GM18526 (cell line): ENCODE results near the gene NISCH.

ENCODE experiments used
- POLR2A ChIP-seq: IDR thresholded peaks from 3 replicates; pipeline ENCODE4 v1.6.1; 2011; ENCODE audit not compliant: insufficient read length; ENCODE audit errors: extremely low read depth

NISCH gene

GRCh38 chr3:52441772-52442332 is 13.6 kb upstream of the NISCH start:
- no peak for TF ChIP-seq POLR2A

GRCh38 chr3:52442409-52443267 is 12.8 kb upstream of the NISCH start:
- no peak for TF ChIP-seq POLR2A

DNA sequence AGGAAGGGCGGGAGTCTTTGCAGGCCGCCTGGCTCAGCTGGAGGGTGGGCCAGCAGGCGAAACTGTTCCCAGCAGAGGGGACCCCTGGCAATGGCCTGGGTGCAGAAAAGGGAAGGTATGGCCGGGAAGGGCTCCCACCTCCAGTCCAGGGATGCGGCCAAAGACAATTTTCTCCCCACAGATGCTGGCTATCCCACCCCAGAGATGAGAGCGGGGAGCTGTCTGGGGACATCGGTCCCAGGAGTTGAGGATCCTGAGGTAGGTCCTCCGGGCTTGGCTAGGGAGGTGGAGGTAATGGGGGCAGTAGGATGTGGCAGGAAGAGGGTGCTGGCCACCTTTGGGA is 12.2 kb upstream of the NISCH start:
- TF ChIP-seq POLR2A = no peak

DNA sequence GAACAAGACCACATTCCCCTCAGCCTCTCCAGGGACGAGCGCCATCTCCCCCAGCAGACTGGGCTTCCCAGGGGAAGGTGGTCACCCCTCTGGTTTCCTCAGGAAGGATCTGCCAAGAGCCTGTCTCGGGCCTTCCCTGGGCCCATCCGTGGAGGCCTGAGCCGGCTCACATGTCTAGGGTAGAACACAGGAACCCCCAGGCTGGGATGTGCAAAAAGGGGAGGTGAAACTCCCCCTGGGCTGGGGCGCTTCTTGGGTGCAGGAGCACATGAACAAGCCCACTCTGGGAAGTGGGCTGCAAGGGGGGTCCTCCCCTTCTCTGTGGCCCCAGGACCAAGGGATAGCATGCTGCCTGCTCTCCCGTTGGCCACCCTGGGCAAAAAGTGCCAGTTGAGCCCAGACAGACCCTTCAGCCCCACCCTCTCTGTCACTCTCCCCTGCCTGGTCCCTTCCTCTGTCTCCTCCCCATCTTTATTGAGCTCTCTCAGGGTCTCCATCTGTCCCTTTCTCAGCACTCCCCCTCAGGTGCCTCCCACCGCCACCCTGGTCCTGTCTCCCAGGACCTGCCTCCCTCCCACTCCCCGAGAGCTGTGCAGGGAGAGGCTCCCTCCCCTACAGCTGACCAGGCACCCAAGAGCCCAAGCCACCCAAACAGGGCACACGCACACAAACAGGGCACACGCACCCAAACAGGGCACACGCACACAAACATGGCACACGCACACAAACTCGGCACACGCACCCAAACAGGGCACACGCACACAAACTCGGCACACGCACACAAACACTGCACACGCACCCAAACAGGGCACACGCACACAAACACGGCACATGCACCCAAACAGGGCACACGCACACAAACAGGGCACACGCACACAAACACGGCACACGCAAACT is 11.4 kb upstream of the NISCH start:
- TF ChIP-seq POLR2A = no peak

- no peak for TF ChIP-seq POLR2A
These were observed 10.3 kb upstream of the NISCH start, which contains the start of gene SEMA3G for GRCh38 chr3:52444860-52445793. Gene SEMA3G (minus strand): TSS chr3:52445103. CDS start chr3:52445027, 76 bp downstream.

DNA sequence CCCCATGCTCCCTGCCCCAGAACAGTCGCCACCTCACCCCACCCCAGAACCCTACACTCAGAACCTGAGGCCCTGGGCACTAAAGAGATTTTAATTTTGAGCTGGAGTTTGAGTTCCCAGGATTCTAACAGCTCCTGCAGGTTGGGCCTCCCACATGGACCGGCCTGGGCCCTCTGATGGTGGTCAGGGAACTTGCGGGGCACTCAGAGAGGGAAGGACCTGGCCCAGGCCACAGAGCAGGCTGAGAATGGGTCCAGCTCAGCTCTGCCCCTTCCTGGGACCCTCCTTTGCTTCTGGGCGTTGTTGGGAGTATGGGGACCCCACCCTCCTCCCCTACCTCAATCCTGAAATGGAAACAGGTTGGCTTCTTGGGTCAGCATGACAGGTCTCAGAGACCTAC is 9.4 kb upstream of the NISCH start:
- no peak for TF ChIP-seq POLR2A

DNA sequence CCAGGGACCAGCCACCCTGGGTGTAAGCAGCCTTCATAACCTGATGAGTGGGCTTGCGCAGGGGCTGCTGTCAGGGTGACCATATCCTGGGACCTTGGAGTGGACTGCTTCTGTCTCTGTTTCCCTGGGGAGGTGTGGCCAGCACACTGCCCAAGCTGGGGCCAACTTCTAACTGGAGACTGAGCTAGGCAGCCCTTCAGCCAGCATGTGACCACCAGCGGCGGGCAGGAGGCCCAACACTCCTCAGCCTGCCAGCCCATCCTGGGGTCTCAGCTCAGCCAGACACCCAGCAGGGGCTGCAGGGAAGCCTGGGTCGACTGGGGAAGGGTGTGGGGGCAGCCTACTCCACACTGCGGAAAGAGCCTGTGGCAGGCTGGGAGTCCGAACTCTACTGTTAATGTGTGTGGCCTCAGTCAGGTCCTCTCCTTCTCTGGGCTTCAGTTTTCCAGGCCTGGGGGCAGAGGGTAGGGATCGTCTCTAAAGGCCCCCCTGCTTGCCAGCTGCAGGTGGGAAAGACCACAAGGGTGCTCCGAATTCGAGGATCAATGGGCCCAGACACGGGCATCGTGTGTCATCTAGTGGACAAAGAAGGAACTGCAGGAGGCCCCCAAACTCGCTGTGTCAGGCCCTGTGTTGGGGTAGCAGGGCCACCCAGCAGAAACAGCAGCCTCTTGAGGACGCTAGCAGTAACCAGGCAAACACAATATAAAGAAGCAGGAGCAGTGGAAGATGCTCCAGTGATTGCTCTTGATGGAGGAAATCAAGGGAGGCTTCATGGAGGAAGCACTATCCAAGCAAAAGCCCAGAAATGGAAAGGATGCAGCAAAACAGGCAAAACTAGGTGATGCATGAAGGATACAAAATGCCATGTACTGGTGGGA is 8.5 kb upstream of the NISCH start:
- no peak for TF ChIP-seq POLR2A

DNA sequence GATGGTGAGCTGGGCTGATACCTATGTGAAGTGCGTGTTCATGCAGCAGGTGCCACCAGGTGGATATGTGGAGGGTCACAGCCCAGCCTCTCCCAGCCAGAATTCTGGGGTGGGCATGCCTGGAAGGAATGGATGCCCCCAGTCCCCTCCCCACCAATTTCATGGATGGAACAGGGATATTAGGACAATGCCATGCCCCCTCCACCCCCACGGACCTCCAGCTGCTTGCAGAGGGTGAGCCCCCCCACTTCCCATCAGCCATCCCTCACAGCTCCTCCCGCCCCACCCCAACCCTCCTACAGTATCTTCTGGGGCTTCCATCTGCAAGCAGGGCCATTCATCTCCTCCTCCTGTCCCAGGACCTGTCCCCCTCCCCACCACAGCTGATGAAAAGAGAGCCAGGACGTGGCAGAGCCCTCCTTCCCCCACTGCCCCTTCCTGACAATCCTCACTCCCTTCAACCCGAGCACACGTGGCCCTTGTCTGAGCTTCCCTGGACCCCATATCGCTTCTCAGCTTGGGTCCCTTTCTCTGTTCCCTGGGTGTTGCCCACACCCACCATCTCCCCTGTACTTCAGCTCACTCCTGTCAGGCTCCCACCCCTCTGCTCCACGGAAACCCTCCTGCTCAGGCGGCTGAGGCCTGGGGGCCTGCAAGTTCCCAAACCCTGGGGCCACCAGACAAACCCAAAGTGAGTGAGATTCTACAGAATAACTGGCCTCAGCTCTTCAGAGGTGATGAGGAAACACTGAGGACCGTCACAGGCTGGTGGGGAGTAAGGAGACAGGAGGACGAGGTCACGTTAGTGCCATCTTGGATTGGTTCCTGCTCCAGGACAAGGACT is 7.7 kb upstream of the NISCH start:
- TF ChIP-seq POLR2A = no peak

DNA sequence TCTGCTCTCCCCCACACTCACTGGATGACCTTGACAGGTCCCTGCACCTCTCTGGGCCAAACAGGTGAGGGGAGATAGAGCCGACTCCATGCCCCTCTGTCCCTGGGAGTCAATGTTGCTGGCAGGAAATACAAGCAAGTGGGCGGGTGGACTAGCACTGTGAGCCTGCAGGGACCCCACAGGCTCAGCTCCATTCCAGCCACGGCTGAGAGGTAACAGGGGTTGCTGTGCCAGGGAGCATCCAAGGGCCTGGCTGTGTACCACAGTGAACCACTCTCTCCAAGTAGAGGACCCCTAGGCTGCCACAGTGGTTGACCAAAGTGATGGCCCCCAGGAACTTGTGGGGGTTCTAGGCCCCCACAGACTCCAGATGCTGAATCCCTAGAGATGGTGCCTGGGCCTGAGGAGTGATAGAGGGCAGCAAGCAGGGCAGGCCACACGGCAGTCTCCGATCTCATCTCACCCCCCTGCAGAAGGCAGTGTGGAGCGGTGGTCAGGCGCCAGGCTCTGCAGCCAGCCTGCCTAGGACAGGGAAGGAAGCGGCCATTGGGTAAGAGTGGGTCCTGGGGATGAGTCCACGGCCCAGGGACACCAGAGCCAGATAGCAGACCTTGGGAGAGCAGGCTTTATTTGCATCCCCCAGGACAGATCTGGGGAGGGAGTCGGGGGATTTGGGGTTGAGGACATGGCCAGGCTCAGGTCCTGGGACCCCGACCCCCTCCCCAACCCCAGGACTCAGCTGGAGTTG is 4.7 kb upstream of the NISCH start:
- no peak for TF ChIP-seq POLR2A

DNA sequence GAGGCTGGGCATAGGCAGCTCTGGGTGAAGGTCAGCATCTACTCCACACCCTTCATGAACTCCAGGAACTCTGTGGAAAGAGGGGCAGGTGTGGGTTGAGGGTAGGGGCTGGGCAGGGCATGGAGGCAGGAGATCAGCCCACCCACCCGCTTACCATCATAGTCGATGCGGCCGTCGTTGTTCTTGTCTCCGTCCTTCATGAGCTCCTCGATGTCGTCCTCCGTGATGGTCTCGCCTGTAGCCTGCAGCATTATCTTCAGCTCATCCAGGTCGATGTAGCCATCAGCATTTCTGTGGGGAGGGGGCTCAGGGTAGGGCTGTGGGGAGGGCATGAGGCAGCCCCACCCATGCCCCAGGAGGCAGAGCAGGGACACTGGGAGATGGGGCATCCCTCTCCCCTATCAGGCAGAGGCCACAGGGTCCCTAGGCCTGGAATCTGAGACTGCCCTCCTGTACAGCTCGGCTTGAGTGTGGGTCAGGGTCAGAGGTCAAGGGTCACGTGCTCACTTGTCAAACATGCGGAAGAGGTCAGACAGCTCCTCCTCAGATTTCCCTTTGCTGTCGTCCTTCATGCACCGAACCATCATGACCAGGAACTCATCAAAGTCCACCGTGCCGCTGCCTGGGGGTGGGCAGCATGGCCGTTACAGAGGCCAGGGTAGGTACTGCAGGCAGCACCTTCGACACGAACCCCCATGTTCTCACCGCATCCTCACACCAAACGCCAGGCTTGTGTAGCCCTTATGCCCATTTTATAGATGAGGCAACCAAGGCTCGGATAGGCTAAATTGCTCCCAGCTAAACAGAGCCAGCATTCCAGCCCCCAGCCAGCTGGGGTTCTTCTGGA is 3.9 kb upstream of the NISCH start:
- no peak for TF ChIP-seq POLR2A

DNA sequence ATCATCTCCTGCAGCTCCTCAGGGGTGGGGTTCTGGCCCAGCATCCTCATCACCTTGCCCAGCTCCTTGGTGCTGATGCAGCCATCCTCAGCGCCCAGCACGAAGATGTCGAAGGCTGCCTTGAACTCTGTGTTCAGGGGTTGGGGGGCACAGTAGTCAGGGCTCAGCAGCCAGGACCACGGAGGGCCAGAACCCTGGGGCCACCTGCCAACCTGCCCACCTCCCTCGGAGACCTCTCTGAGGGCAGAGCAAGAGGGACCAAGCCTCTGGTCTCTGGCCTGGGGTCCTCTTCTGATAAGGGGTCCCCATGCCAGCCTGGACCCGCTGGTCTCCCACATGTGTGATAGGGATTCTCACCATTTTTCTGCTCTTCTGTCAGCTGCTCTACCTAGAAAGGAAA is 3.3 kb upstream of the NISCH start:
- no peak for TF ChIP-seq POLR2A

GRCh38 chr3:52452570-52453221 is 2.7 kb upstream of the NISCH start:
- no peak for TF ChIP-seq POLR2A
